Nephron (organoid): ENCODE data around the gene GNB2.

Experiments used
- H3K27ac Mint-ChIP-seq, 3 experiments: 2 replicates each; pipeline ENCODE4 v1.8.0; 2020; ENCODE audit warnings: mixed read lengths in 3 of 3, mild to moderate bottlenecking in 2 of 3, moderate library complexity in 1 of 3
- H3K27me3 Mint-ChIP-seq: 2 replicates; pipeline ENCODE4 v1.8.0; 2021; ENCODE audit warnings: low read depth, mild to moderate bottlenecking, moderate library complexity, mixed read lengths
- H3K36me3 Mint-ChIP-seq: 2 replicates; pipeline ENCODE4 v1.8.0; 2020; ENCODE audit warnings: low read depth, mixed read lengths
- H3K4me1 Mint-ChIP-seq: 2 replicates; pipeline ENCODE4 v1.8.0; 2020; ENCODE audit warnings: mixed read lengths
- H3K4me3 Mint-ChIP-seq, 3 experiments: 2 replicates each; pipeline ENCODE4 v1.8.0; 2020; ENCODE audit warnings: mild to moderate bottlenecking in 3 of 3, mixed read lengths in 3 of 3, moderate library complexity in 2 of 3
- H3K9me3 Mint-ChIP-seq: 2 replicates; pipeline ENCODE4 v1.8.0; 2020; ENCODE audit warnings: mixed read lengths
- CTCF ChIP-seq, 3 experiments: fragments of 200-600 bp; sonication (generic); IDR thresholded peaks; one replicate each; pipeline ENCODE4 v1.5.0; 2021; ENCODE audit warnings: antibody characterized with exemption in 3 of 3; ENCODE audit not compliant: unreplicated experiment in 3 of 3

GNB2 gene

GRCh38 chr7:100726996-100727761, 53.6 kb downstream of the GNB2 start:
- TF ChIP-seq CTCF (IDR thresholded peaks at IDR 0.05; ENCODE audit: unreplicated experiment in 3 of 3), result no peak
- Mint-ChIP-seq H3K4me3 (no peak overlapping the region), H3K4me1 (no peaks in the 10 kb centered on the region), H3K27ac (peak overlapping the region in 1 of 3 experiments; percentile 16), H3K9me3 (no peaks in the 10 kb centered on the region), H3K27me3 (peaks cover 56% of the 10 kb centered on the region), H3K36me3 (no peaks in the 10 kb centered on the region)

GRCh38 chr7:100728196-100728595, 54.7 kb downstream of the GNB2 start:
- no peaks in the 10 kb centered on the region for H3K36me3 Mint-ChIP-seq
- TF ChIP-seq CTCF (IDR thresholded peaks at IDR 0.05; ENCODE audit: unreplicated experiment in 3 of 3), result no peak
- H3K27me3 Mint-ChIP-seq, result peaks cover 46% of the 10 kb centered on the region

More at GRCh38 chr7:100728196-100728595, 54.7 kb downstream of the GNB2 start:
- Mint-ChIP-seq H3K4me1 (no peaks in the 10 kb centered on the region), H3K27ac (no peak overlapping the region), H3K4me3 (no peak overlapping the region), H3K9me3 (no peaks in the 10 kb centered on the region)
